ENCODE results near the gene ZNF496.
"Not testable (repeated sequence)": the region's sequence is repeated elsewhere in the genome, so short reads cannot be mapped to it uniquely, and the experiment has no call there.

Gene ZNF496

DNA sequence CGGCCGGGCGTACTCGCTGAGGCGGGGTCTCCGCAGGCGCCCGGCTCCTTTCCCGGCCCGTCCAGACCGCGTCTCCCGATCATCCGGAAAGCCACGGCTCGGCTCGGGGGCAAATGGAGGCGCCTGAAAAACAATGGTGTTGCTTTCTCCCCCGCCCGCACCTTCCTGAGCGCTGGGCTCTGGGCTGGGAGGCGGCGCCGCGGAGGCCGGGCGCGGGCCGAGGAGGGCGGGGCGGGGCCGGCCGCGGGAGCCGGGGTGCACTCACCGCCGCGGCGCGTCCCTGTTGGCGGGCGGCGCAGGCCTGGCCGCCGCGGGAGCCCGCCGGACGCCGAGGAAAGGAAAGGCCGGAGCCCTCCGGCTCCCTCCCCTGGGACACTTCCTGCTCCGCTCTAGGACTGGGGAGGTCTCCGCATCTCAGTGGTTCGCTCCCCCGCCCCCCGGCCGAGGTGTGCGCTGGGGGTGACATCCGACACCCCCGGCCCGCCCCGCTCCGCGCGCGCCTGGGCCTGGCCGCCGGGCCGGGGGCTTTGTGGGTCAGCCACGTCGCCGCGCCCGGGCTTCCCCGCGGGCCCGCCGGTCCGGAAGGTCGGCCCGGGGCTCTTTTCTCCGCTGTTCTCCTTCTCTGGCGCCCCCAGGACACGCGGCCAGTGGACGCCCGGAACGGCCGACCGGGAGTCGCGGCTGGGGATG, at the start of gene ZNF496:
Gene ZNF496 (minus strand): TSS at position 343 of the 690 bp plus-strand sequence. CDS start 2,289 bp downstream, outside the sequence.
- peak; percentile 25 for DNase-seq (ENCODE audit: low spot score)

DNA sequence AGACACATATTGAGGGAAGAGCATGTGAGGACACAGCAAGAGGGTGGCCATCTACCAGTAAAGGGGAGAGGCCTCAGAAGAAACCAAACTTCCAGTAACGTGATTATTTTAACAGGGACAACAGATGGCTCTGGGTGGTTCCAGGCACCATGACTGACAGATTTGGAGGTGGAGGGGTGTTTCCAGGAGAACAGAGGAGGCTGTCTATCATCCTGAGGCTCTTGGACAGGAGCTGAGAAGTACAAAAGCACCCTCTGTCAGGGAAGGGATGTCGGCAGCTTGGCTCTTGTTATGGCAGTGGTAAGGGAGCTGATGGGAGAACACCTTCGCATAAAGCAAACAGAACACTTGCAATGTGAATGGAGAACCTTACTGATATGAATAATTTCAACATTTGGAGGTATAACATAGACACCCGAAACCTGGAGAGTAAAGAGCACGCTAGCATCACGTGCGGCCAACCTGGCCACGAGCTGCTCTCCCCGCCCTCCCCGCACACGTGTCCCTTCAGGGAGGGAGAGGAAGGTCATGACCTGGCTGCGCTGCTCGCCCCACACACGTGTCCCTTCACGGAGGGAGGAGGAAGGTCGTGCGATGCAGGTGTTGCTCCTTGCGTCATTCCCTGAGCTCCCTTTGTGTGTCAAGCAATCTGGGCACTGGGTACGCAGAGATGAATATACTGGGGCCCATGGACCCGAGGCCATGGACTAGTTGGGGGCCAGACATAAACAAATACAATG, 46.8 kb upstream of the ZNF496 start:
- no peak for DNase-seq (ENCODE audit: low spot score)

DNA sequence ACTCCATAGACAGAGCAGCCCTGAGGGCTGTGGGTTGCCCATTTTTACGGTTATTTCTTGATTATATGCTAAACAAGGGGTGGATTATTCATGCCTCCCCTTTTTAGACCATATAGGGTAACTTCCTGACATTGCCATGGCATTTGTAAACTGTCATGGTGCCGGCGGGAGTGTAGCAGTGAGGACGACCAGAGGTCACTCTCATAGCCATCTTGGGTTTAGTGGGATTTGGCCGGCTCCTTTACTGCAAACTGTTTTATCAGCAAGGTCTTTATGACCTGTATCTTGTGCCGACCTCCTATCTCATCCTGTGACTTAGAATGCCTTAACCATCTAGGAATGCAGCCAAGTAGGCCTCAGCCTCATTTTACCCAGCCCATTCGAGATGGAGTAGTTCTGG, 46.0 kb upstream of the ZNF496 start:
- DNase-seq (ENCODE audit: low spot score): not testable (repeated sequence)

DNA sequence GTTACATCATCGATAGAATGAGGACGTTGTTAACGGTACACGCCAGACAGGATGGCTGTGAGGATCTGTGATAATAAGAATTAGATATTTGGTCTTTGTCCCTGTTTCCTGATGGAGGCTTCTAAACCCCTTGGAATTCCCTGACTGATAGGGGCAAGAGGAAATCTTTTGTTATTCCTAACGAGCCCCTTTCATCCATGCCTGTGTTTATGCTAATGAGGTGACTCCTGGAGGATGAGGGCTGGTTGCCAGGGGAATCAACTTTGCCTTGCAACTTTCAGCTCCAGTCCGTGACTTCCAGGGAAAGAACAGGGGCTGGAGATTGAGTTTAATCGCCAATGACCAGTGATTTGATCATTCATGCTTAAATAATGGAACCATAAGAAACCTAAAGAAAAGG, 45.0 kb upstream of the ZNF496 start:
- DNase-seq (ENCODE audit: low spot score): no peak

DNA sequence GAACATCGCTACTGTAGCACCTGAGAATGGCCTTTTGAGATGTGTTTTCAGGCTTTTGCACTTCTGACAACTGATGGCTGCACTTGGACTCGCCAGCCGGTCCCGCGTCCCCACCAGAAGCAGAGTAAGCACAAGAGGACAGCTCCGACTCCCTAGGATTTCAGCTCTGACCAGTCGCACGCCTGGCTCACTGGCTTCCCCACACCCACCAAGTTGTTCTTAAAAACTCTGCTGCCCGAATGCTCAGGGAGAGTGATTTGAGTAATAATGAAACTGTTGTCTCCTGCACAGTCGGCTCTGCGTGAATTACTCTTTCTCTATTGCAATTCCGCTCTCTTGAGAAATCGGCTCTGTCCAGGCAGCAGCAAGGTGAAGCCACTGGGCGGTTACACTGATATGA, 44.1 kb upstream of the ZNF496 start:
- DNase-seq (ENCODE audit: low spot score): no peak

DNA sequence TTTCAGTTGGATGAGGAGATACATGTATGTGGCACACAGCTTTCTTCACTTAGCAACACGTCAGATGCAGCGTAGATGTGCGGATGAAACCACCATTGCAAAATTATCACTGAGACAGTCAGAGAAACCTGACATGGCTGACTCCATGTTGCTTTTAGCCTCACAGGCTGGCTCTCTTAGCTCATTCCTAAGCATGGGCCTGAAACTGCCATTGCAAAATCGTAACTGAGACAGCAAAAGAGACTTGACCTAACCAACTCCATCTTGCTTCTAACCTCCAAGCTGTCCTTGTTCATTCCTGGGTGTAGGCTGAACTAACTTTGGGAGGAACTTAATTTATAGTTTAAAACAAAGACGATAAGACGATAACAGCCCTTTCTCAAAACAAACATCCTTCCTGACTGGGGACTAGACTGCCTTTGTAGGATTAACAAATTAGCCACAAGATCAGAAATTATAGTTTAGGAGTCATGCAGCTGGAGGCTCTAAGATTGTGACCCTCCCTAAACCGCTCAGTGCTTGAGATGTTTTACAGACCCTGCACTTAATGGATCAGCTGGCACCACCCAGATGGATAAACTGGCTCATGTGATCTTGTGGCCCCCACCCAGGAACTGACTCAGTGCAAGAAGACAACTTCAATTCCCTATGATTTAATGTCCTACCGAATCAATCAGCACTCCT, 43.1 kb upstream of the ZNF496 start:
- DNase-seq (ENCODE audit: low spot score): not testable (repeated sequence)

DNA sequence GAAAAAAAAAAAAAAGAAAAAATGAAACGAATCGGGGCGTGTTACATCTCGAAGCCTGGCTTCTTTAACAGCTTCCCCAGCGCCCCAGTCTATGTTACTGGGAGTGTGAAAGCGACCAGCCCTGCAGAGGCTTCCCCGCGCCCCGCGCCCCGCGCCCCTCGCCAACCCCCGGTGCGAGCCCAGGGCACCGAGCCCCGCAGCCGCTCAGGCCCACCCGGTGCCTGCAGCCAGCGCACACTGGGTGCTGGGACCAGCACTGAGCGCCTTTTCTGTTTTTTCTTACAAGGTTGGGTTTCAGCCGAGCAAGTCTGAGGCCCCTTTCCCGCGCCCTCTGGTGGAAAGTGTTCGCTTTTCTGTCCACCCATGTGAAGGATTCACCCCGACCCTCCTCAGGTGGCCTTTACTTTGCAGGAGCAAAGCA, 42.1 kb upstream of the ZNF496 start:
- peak; percentile 36 for DNase-seq (ENCODE audit: low spot score)

DNA sequence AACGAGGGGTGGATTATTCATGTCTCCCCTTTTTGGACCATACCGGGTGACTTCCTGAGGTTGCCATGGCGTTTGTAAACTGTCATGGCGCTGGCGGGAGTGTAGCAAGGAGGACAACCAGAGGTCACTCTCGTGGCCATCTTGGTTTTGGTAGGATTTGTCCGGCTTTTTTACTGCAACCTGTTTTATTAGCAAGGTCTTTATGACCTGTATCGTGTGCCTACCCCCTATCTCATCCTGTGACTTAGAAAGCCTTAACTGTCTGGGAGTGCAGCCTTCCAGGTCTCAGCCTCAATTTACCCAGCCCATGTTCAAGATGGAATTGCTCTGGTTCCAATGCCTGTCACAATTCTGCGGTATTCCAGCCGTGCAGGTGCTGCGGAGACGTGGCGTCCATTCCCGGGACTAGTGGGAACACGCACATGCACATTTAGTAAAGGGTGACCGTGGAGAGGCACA, 40.2 kb upstream of the ZNF496 start:
- no peak for DNase-seq (ENCODE audit: low spot score)

DNA sequence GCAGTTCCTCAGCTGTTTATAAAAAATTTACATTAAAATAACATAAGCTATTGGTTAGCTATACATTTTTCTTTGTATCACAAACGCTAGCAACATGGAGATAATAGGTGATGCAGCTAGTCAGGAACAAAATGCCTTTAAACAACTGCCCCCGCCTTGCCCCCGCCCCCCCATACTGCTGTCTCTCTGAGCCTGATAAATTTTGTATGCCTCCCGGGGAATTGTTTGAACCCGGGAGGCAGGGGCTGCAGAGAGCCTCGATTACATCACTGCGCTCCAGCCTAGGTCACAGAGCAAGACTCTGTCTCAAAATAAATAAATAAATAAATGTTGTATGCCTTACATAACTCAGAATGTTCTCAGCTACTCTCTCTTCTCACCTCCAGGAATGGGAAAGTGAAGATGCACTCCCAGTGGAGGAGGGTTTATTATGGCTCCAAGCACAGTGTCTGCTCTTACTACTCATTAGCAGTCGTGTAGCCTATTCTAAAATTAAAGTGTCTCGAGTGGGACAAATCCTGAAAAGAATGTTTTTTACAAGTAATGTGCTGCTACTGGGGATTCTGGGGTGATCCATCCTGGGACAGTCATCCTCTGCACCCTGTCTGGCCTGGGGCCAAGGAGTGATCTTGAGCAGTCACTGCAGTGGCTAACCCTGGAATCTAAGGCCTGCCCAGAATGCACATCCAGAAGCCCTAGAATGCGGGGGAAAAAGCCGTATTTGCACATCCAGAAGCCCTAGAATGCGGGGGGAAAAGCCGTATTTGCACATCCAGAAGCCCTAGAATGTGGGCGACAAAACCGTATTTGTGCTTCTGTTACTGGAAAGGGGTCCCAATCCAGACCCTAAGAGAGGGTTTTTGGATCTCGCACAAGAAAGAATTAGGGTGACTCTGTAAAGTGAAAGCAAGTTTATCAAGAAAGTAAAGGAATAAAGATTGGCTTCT, 39.4 kb upstream of the ZNF496 start:
- DNase-seq (ENCODE audit: low spot score): no peak

DNA sequence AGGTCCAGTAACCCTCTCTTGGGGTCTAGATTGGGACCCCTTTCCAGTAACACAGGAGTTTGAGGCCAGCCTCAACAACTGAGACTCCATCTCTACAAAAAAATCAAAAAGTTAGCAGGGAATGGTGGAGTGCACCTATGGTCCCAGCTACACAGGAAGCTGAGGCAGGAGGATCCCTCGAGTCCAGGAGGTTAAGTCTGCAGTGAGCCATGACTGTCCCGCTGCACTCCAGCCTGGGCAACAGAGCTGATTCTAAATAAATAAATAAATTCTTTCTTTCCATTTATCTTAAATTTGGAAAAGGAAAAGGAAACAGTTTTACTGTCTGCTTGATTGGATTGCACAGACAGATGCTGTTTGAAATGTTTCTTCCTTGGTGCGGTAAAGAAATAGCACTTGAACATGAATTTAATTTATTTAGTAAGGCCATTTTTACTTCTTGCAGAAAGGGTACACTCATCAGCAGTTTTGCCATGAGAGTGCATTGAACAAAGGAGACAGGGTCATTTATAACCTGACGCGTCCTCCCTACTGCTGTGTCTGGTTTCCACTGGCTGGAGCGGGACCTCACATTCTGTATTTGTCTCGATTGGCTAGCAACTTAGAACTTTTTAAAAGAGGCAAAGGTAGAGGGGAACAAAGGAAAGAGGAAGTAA, 37.0 kb upstream of the ZNF496 start:
- no peak for DNase-seq (ENCODE audit: low spot score)

DNA sequence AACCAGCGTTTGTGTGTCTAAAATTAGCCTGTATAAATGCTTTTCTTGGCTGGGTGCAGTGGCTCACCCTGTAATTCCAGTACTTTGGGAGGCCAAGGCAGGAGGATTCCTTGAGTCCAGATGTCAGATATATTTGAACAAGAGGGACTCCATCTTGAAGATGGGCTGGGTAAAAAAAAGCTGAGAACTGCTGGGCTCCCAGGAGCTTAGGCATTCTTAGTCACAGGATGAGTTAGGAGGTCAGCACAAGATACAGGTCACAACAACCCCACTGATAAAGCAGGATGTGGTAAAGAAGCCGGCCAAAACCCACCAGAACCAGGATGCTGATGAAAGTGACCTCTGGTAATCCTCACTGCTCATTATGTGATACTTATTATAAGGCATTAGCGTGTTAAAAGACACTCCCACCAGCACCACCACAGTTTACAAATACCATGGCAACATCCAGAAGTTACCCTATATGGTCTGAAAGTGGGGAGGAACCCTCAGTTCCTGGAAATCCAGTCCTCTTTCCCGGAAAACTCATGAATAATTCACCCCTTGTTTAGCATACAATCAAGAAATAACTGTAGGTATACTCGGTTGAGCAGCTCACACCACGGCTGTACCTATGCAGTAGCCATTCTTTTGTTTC, 36.2 kb upstream of the ZNF496 start:
- DNase-seq (ENCODE audit: low spot score): no peak

DNA sequence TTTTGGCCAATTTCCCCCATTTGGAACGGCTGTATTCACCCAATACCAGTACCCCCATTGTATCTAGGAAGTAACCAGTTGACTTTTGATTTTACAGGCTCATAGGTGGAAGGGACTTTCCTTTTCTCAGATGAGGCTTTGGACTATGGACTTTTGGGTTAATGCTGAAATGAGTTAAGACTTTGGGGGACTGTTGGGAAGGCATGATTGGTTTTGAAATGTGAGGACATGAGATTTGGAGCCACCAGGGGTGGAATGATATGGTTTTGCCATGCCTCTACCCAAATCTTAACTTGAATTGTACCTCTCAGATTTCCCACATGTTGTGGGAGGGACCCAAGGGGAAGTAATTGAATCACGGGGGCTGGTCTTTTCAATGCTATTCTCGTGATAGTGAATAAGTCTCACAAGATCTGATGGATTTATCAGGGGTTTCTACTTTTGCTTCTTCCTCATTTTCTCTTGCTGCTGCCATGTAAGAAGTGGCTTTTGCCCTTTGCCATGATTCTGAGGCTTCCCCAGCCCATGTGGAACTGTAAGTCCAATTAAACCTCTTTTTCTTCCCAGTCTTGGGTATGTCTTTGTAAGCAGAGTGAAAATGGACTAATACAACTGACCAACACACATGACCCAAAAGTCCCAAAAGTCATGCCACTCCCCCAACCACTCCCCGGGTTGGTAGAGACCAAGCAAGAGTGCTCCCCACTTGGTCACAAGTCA, 35.4 kb upstream of the ZNF496 start:
- DNase-seq (ENCODE audit: low spot score): no peak

DNA sequence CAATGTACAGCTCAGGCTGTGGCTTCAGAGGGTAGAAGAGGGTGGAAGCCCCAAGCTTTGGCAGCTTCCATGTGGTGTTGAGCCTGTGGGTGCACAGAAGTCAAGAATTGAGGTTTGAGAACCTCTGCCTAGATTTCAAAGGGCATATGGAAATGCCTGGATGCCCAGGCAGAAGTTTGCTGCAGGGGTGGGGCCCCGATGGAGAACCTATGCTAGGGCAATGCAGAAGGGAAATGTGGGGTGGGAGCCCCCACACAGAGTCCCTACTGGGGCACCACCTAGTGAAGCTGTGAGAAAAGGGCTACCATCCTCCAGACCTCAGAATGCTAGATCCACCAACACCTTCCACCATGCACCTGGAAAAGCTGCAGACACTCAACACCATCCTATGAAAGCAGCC, 34.7 kb upstream of the ZNF496 start:
- not testable (repeated sequence) for DNase-seq (ENCODE audit: low spot score)

DNA sequence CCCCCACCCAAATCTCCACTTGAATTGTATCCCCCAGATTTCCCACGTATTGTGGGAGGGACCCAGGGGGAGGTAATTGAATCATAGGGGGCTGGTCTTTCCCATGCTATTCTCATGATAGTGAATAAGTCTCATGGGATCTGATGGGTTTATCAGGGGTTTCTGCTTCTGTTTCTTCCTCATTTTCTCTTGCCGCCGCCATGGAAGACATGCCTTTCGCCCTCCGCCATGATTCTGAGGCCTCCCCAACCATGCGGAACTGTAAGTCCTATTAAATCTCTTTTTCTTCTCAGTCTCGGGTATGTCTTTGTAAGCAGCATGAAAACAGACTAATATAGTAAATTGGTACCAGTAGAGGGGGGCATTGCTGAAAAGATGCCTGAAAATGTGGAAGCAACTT, 33.4 kb upstream of the ZNF496 start:
- no peak for DNase-seq (ENCODE audit: low spot score)

DNA sequence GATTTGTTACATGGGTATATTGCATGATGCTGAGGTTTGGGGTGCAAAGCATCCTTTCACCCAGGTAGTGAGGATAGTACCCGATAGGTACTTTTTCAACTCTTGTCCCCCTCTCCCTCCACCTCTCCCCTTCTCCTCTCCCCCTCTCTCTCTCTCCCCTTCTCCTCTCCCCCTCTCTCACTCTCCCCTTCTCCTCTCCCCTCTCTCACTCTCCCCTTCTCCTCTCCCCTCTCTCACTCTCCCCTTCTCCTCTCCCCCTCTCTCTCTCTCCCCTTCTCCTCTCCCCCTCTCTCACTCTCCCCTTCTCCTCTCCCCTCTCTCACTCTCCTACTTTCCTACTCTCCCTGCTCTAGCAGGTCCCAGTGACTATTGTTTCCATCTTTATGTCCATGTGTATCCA, 31.3 kb upstream of the ZNF496 start:
- DNase-seq (ENCODE audit: low spot score): not testable (repeated sequence)

DNA sequence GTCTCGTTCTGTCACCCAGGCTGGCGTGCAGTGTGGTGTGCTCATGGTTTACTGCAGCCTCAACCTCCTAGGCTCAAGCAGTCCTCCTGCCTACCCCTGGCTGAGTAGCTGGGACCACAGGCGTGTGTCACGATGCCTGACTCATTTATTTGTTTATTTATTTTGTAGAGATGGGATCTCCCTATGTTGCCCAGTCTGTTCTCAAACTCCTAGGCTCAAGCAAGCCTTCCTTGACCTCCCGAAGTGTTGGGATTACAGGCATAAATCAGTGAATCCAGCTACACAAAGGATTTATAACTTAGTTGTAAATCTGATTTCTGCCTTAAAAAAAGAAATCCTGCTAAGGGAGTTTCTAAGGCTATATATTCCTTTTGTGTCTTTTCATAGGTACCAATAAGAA, 30.5 kb upstream of the ZNF496 start:
- DNase-seq (ENCODE audit: low spot score): no peak

DNA sequence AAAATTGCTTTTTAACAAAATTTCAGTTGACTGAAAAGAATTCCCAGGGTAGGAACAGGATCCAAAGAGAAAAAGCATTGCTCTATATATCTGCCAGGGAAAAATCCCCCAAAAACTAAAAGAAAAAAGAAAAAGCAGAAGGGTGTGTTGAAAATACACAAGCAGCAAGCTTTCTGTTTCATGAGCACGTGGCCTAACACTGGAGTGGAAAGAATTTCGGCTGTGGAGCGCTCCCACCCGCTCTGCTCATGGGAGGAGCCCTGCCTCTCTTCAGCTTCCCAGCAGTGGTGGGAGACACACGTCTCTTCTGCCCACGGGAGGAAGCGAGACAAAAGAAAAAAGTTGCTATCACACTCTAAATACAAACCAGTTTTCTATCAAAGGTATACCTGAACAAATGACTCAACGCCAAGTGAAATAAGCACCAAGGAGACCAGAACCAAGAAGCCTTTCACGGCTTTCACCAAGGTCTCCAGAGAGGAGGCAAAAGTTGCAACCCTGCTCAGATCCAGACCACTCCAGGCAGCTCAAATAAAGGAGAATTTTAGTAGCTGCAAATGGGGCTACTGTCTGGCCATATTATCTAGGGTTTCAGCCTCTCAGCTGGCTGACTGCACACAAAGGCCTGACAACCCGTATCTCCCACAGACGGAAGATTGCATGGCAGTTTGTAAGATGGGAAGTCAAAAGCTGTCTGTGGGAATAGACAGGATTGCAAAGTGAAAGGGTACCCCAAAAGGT, 29.5 kb upstream of the ZNF496 start:
- no peak for DNase-seq (ENCODE audit: low spot score)

DNA sequence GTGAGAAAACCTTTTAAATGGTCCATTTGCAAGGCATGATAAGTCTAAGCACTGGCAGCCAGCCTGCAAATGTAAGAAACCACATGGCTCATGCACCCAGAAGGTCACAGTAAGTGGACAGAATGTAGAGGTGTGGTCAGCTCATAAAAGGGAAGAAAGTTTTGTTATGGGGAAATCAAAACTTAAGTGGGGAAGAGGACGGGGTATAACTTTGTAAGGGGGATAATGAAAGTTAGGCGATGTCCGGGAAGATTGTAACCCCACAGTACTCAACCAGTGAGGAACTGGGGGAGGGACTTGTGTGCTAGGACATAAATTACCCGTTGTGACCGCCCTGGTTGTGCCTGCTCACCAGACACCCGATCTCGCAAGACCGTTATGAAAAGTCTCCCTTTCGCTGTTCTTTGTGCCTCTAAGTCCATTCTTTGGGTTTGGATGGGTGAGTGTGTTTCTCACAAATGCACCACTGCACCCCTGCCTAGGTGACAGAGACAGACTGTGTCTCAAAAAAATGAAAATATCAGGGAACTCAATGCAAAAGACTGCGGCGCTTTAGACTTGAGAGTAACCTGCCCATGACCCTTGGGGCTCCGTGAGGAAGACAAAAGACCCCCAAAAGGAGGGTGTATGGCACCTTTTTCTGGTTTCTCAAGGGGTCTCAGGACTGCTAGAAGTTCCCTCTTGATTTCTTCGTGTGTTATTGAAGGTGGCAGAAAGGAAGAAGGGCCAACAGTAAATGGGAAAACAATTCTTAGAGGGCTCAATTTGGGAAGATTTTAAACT, 28.6 kb upstream of the ZNF496 start:
- DNase-seq (ENCODE audit: low spot score): no peak

DNA sequence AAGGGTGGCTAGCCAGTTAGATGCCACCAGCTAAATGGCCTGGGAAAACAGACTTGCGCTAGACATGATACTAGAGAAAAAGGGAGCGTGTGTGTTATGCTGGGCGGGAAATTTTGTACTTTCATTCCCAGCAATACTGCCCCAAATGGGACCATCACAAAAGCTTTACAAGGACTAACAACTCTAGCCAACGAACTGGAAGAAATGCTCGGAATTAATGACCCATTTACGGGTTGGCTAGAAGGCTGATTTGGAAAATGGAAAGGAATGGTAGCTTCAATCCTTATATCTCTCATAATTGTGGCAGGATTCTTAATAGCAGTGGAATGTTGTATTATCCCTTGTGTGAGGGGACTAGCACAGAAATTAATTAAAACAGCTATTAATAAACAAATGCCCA, 27.9 kb upstream of the ZNF496 start:
- DNase-seq (ENCODE audit: low spot score): no peak
